HUDEP-2 (cell line): ENCODE data around the gene WRAP73.
"Not testable (repeated sequence)": the region's sequence is repeated elsewhere in the genome, so short reads cannot be mapped to it uniquely, and the experiment has no call there.

Experiments
- DNase-seq, 76 experiments: peaks; one replicate each; lab custom pipeline; 2025; ENCODE audit not compliant: unreplicated experiment in 76 of 76; lab: John Stamatoyannopoulos, UW

The WRAP73 gene

GRCh38 chr1:3601743-3602142 lies 48.2 kb downstream of the WRAP73 start:
- no peak for DNase-seq

- DNase-seq: no peak
These were observed 49.5 kb downstream of the WRAP73 start for GRCh38 chr1:3600354-3600753.

GRCh38 chr1:3599816-3600215 lies 50.1 kb downstream of the WRAP73 start:
- no peak for DNase-seq

- DNase-seq: no peak
These were observed 50.6 kb downstream of the WRAP73 start for GRCh38 chr1:3599286-3599811.

GRCh38 chr1:3598522-3599285 lies 51.2 kb downstream of the WRAP73 start:
- DNase-seq: no peak

GRCh38 chr1:3598051-3598491 lies 51.8 kb downstream of the WRAP73 start:
- no peak for DNase-seq

- no peak for DNase-seq
These were observed 52.3 kb downstream of the WRAP73 start for GRCh38 chr1:3597599-3597964.

- DNase-seq: no peak
These were observed 53.0 kb downstream of the WRAP73 start for GRCh38 chr1:3596663-3597598.

GRCh38 chr1:3595949-3596348 lies 54.0 kb downstream of the WRAP73 start:
- no peak for DNase-seq

- DNase-seq: no peak
These were observed 55.1 kb downstream of the WRAP73 start for GRCh38 chr1:3594706-3595377.

GRCh38 chr1:3593745-3594144 lies 56.2 kb downstream of the WRAP73 start:
- DNase-seq: no peak

GRCh38 chr1:3593334-3593733 lies 56.6 kb downstream of the WRAP73 start:
- DNase-seq: no peak

- DNase-seq: no peak
These were observed 58.7 kb downstream of the WRAP73 start for GRCh38 chr1:3590951-3591865.

GRCh38 chr1:3590139-3590763 lies 59.7 kb downstream of the WRAP73 start:
- no peak for DNase-seq

GRCh38 chr1:3588395-3588794 lies 61.5 kb downstream of the WRAP73 start:
- DNase-seq: no peak

GRCh38 chr1:3586986-3587759 lies 62.7 kb downstream of the WRAP73 start:
- DNase-seq: no peak

GRCh38 chr1:3585940-3586568 lies 63.8 kb downstream of the WRAP73 start:
- no peak for DNase-seq

- not testable (repeated sequence) for DNase-seq
These were observed 64.5 kb downstream of the WRAP73 start for GRCh38 chr1:3585353-3585868.
